Endodermal cell (in vitro differentiated cells): ENCODE data around the gene STK32B. TPM values are rescaled to one million over a fixed set of nuclear protein-coding genes. Genes with fewer than 3 reads are reported as not detected.

Experiments used
- DNase-seq: peaks from one replicate; pipeline ENCODE4 v3.0.0-alpha.2; 2017
- H3K27ac ChIP-seq: 2 replicates; pipeline ENCODE4 v1.5.1; 2013; ENCODE audit warnings: mild to moderate bottlenecking, low read depth, low read length, moderate library complexity
- H3K27me3 ChIP-seq: 2 replicates; pipeline ENCODE4 v1.6.1; 2013; ENCODE audit warnings: mild to moderate bottlenecking, low read length, moderate library complexity; ENCODE audit not compliant: insufficient read depth, control insufficient read depth, poor library complexity, severe bottlenecking
- H3K36me3 ChIP-seq: 2 replicates; pipeline ENCODE4 v1.7.0; 2013; ENCODE audit warnings: mild to moderate bottlenecking, low read length, moderate library complexity; ENCODE audit not compliant: control insufficient read depth, insufficient read depth
- H3K4me1 ChIP-seq: one replicate; pipeline ENCODE4 v1.7.0; 2013; ENCODE audit warnings: low read length; ENCODE audit not compliant: control insufficient read depth, insufficient read depth
- H3K4me3 ChIP-seq: 2 replicates; pipeline ENCODE4 v1.5.1; 2013; ENCODE audit warnings: mild to moderate bottlenecking, low read length, moderate library complexity
- H3K9ac ChIP-seq: 2 replicates; pipeline ENCODE4 v1.6.1; 2013; ENCODE audit warnings: mild to moderate bottlenecking, low read length, moderate library complexity; ENCODE audit not compliant: poor library complexity, severe bottlenecking; ENCODE audit errors: extremely low read depth
- H3K9me3 ChIP-seq: 2 replicates; pipeline ENCODE4 v1.6.1; 2013; ENCODE audit warnings: mild to moderate bottlenecking, low read length, moderate library complexity; ENCODE audit not compliant: control insufficient read depth
- H3K27ac Mint-ChIP-seq: 2 replicates; pipeline ENCODE4 v1.8.0; 2020; ENCODE audit warnings: mixed read lengths
- H3K27me3 Mint-ChIP-seq: 2 replicates; pipeline ENCODE4 v1.8.0; 2021; ENCODE audit warnings: mild to moderate bottlenecking, mixed read lengths; ENCODE audit not compliant: insufficient read depth
- H3K36me3 Mint-ChIP-seq: 2 replicates; pipeline ENCODE4 v1.8.0; 2020; ENCODE audit warnings: low read depth, mixed read lengths
- H3K4me1 Mint-ChIP-seq: 2 replicates; pipeline ENCODE4 v1.8.0; 2020; ENCODE audit warnings: mixed read lengths
- H3K4me3 Mint-ChIP-seq: 2 replicates; pipeline ENCODE4 v1.8.0; 2020; ENCODE audit warnings: mild to moderate bottlenecking, moderate library complexity, mixed read lengths
- H3K9me3 Mint-ChIP-seq: 2 replicates; pipeline ENCODE4 v1.8.0; 2020; ENCODE audit warnings: mild to moderate bottlenecking, mixed read lengths
- WGBS, 2 experiments: methylation state at CpG; one replicate each; pipeline versions ENCODE4 v1.1.5 to v1.1.7; 2013; ENCODE audit warnings: missing lambda C conversion rate in 2 of 2, mixed read lengths in 1 of 2; ENCODE audit not compliant: insufficient coverage in 1 of 2, insufficient read length in 1 of 2; 5-methylcytosine and 5-hydroxymethylcytosine counted together
- total RNA-seq, 2 donors: library from RNA; stranded (reverse); fragmentation: NEBNext Ultra II Directional in 1 of 2; extraction: Animal tissue kit (Norgen Biotek cat#: 25700) in 1 of 2; gene quantifications; 2 replicates in 1 of 2; 3 replicates in 1 of 2; pipeline ENCODE4 v1.2.1, GENCODE V29; 2021
- TF ChIP-seq, protein P1 (sequence below): fragments of 200-600 bp; sonication (generic); conservative IDR thresholded peaks from 2 replicates; pipeline ENCODE4 v1.5.0; 2021; ENCODE audit warnings: antibody characterized with exemption, mild to moderate bottlenecking

STK32B gene
- total RNA-seq, 2 donors from 2014 or later = 1.4 to 1.5 TPM

DNA sequence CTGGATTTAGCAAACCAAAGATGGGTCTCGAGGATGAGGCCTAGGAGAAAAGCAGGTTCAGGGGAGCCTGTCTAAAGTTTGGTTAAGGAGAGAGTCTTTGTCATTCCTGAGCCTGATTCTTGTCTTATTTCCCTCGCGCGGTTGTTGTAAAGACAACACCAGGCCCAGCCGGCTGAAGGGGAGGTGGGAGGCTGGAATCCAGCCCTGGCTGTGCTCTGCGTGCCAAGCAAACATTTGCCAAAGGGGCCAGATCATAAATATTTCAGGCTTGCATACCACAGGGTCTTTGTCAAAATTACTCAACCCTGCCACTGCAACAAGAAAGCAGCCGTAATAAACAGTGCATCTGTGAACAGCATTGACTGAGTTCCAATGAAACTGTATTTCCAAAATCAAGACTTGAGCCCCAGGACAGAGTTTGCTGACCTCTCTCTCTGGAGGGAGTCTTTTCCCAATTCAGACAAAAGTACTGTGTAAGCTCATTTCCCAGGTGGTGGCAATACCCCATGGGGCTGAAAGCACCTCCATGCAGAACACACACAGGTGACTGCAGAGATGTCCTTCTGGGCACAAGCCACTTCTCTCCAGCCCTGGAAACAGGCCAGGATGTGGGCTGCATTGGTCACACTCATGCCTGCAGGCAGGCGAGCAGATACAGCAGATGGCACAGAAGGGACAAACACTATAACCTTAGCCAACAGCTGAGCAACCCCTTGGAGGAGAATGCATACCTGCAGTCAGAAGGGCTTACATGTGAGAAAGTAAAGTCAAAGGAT lies 320.3 kb downstream of the STK32B start:
- H3K27me3 ChIP-seq = no peaks in the 10 kb centered on the region
- Mint-ChIP-seq H3K36me3 (no peaks in the 10 kb centered on the region), H3K4me3 (no peak overlapping the region), H3K27ac (no peak overlapping the region), H3K27me3 (peaks cover 10% of the 10 kb centered on the region), H3K9me3 (peaks cover 5% of the 10 kb centered on the region), H3K4me1 (no peaks in the 10 kb centered on the region)
- no peaks in the 10 kb centered on the region for H3K36me3 ChIP-seq
- TF ChIP-seq, protein P1, sequence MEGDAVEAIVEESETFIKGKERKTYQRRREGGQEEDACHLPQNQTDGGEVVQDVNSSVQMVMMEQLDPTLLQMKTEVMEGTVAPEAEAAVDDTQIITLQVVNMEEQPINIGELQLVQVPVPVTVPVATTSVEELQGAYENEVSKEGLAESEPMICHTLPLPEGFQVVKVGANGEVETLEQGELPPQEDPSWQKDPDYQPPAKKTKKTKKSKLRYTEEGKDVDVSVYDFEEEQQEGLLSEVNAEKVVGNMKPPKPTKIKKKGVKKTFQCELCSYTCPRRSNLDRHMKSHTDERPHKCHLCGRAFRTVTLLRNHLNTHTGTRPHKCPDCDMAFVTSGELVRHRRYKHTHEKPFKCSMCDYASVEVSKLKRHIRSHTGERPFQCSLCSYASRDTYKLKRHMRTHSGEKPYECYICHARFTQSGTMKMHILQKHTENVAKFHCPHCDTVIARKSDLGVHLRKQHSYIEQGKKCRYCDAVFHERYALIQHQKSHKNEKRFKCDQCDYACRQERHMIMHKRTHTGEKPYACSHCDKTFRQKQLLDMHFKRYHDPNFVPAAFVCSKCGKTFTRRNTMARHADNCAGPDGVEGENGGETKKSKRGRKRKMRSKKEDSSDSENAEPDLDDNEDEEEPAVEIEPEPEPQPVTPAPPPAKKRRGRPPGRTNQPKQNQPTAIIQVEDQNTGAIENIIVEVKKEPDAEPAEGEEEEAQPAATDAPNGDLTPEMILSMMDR = no peak
- DNase-seq = no peak
- no peaks in the 10 kb centered on the region for H3K4me1 ChIP-seq
- H3K27ac ChIP-seq = no peak overlapping the region
- H3K9me3 ChIP-seq = no peaks in the 10 kb centered on the region
- 88 to 89% methylated on average over 6 to 8 of the region's 8 CpGs for WGBS, 2 experiments
- H3K4me3 ChIP-seq = no peak overlapping the region
- no peak overlapping the region for H3K9ac ChIP-seq

GRCh38 chr4:5372198-5372597 lies 320.9 kb downstream of the STK32B start:
- H3K9ac ChIP-seq = no peak overlapping the region
- Mint-ChIP-seq H3K4me1 (no peaks in the 10 kb centered on the region), H3K9me3 (peaks cover 5% of the 10 kb centered on the region), H3K4me3 (no peak overlapping the region), H3K27ac (no peak overlapping the region), H3K36me3 (no peaks in the 10 kb centered on the region), H3K27me3 (peaks cover 10% of the 10 kb centered on the region)
- H3K9me3 ChIP-seq = no peaks in the 10 kb centered on the region
- no peaks in the 10 kb centered on the region for H3K27me3 ChIP-seq
- no peaks in the 10 kb centered on the region for H3K4me1 ChIP-seq
- H3K4me3 ChIP-seq = no peak overlapping the region
- no peak for DNase-seq
- H3K27ac ChIP-seq = no peak overlapping the region
- TF ChIP-seq, protein P1 = no peak
- H3K36me3 ChIP-seq = no peaks in the 10 kb centered on the region
- WGBS, 2 experiments = 87 to 94% methylated on average over 4 to 6 of the region's 6 CpGs

- H3K27ac ChIP-seq = no peak overlapping the region
- peaks cover 10% of the 10 kb centered on the region for H3K27me3 Mint-ChIP-seq
- no peak overlapping the region for H3K27ac Mint-ChIP-seq
- H3K9ac ChIP-seq = no peak overlapping the region
- no peaks in the 10 kb centered on the region for H3K9me3 ChIP-seq
- no peaks in the 10 kb centered on the region for H3K36me3 ChIP-seq
- no peak overlapping the region for H3K4me3 ChIP-seq
- no peaks in the 10 kb centered on the region for H3K36me3 Mint-ChIP-seq
- H3K9me3 Mint-ChIP-seq = peaks cover 5% of the 10 kb centered on the region
- DNase-seq = no peak
- H3K4me1 Mint-ChIP-seq = no peaks in the 10 kb centered on the region
- H3K4me1 ChIP-seq = no peaks in the 10 kb centered on the region
- TF ChIP-seq, protein P1 = no peak
- 92 to 100% methylated on average over 3 to 4 of the region's 4 CpGs for WGBS, 2 experiments
- no peaks in the 10 kb centered on the region for H3K27me3 ChIP-seq
- H3K4me3 Mint-ChIP-seq = no peak overlapping the region
Measured at GRCh38 chr4:5373327-5373726, 322.0 kb downstream of the STK32B start.
